Measurements from ENCODE around the gene PROP1.
"Not testable (repeated sequence)": the region's sequence is repeated elsewhere in the genome, so short reads cannot be mapped to it uniquely, and the experiment has no call there.

PROP1 gene

GRCh38 chr5:177943805-177944736, 52.0 kb downstream of the PROP1 start:
- DNase-seq: not testable (repeated sequence)

- not testable (repeated sequence) for DNase-seq
Observed at GRCh38 chr5:177942896-177943295, 53.1 kb downstream of the PROP1 start.

All from NCI-H1092 (cell line).